ENCODE results near the gene C10orf105.

DNA sequence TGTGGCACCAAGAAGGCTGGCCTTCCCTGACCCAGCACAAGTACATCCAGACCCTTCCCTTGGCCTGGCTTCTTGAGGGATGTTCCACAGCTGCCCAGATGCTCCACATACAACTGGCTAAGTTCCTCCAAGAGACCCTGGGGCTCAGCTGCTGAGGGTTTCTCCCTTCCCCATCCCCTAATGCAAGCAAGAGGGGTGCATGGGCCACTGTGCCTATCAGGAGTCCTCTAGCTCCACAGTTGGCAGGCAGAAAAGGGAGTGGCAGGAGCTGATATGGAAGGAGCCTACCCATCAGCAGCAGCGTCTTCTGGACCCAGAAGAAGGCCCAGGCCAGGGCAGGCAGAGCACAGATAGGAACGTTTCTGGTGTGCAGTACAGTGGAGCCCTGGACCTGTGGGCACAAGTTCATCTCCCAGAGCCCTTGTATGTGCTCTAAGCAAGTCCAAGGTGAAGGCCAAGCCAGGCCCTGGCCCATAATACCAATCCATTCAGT, 27.5 kb upstream of the C10orf105 start:
- TF ChIP-seq, protein P1, sequence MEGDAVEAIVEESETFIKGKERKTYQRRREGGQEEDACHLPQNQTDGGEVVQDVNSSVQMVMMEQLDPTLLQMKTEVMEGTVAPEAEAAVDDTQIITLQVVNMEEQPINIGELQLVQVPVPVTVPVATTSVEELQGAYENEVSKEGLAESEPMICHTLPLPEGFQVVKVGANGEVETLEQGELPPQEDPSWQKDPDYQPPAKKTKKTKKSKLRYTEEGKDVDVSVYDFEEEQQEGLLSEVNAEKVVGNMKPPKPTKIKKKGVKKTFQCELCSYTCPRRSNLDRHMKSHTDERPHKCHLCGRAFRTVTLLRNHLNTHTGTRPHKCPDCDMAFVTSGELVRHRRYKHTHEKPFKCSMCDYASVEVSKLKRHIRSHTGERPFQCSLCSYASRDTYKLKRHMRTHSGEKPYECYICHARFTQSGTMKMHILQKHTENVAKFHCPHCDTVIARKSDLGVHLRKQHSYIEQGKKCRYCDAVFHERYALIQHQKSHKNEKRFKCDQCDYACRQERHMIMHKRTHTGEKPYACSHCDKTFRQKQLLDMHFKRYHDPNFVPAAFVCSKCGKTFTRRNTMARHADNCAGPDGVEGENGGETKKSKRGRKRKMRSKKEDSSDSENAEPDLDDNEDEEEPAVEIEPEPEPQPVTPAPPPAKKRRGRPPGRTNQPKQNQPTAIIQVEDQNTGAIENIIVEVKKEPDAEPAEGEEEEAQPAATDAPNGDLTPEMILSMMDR (IDR thresholded peaks at IDR 0.05): no peak
- TF ChIP-seq EZH2phosphoT487 (IDR thresholded peaks at IDR 0.05; ENCODE audit: borderline replicate concordance, low read depth): no peak
- TF ChIP-seq YY1 (IDR thresholded peaks at IDR 0.05; ENCODE audit: low read depth): no peak
- TF ChIP-seq, protein P2, sequence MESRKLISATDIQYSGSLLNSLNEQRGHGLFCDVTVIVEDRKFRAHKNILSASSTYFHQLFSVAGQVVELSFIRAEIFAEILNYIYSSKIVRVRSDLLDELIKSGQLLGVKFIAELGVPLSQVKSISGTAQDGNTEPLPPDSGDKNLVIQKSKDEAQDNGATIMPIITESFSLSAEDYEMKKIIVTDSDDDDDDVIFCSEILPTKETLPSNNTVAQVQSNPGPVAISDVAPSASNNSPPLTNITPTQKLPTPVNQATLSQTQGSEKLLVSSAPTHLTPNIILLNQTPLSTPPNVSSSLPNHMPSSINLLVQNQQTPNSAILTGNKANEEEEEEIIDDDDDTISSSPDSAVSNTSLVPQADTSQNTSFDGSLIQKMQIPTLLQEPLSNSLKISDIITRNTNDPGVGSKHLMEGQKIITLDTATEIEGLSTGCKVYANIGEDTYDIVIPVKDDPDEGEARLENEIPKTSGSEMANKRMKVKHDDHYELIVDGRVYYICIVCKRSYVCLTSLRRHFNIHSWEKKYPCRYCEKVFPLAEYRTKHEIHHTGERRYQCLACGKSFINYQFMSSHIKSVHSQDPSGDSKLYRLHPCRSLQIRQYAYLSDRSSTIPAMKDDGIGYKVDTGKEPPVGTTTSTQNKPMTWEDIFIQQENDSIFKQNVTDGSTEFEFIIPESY (IDR thresholded peaks at IDR 0.05; ENCODE audit: borderline replicate concordance, low read depth): no peak
